ENCODE results near the gene CDKAL1. TPM values are rescaled to one million over a fixed set of nuclear protein-coding genes. Genes with fewer than 3 reads are reported as not detected.
"Not testable (repeated sequence)": the region's sequence is repeated elsewhere in the genome, so short reads cannot be mapped to it uniquely, and the experiment has no call there.

Gene CDKAL1
- total RNA-seq, 1 donor from 2014 or later, result 11.6 TPM

DNA sequence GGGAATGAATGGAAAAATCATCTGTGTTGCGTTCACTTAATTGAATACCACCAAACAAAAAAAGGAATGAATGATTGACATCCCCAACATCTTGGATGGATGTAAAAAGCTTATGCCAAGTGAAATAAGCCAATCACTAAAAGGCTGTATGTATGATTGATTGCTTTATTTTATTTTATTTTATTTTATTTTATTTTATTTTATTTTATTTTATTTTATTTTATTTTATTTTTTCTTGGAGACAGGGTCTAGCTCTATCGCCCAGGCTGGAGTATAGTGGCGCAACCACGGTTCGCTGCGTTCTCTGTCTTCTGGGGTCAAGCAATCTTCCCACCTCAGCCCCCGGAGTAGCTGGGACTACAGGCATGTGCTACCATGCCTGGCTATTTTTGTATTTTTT, 263.3 kb downstream of the CDKAL1 start:
- intact Hi-C loops (cut with DNase I), result no loop called here
- DNase-seq (ENCODE audit: missing footprints) (no peak), ATAC-seq (no peak)

DNA sequence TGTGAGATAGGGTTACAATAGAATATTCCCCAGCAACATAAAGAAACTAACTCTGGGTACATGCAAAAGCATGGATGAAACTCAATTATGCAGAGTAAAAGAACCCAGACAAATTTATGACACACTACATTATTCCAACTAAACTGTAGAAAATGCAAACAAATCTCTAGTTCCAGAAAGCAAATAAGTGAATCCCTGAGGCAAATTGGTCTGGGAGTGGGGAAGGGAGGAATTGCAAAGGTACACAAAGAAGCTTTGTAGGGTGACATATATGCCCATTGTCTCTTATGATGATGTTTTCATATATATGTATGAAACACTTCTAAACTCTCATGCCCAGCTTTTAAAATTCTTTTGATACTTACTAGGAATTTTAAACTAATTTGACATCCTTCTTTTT, 266.0 kb downstream of the CDKAL1 start:
- ATAC-seq (no peak), DNase-seq (ENCODE audit: missing footprints) (no peak)
- intact Hi-C loops (cut with DNase I), result no loop called here

DNA sequence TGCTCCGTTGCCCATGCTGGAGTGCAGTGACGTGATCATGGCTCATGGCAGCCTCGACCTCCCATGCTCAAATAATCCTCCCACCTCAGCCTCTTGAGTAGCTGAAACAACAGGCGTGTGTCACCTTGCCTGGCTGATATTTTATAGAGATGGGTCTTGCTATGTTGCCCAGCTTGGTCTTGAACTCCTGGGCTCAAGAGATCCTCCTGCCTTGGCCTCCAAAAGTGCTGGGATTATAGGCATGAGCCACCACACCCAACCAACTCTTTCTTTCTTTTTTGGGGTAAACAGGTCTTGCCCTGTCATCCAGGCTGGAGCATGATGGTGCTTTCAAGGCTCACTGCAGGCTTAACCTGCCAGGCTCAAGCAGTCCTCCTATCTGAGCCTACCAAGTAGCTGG, 266.4 kb downstream of the CDKAL1 start:
- intact Hi-C loops (cut with DNase I), result no loop called here
- DNase-seq (ENCODE audit: missing footprints) (no peak), ATAC-seq (no peak)

DNA sequence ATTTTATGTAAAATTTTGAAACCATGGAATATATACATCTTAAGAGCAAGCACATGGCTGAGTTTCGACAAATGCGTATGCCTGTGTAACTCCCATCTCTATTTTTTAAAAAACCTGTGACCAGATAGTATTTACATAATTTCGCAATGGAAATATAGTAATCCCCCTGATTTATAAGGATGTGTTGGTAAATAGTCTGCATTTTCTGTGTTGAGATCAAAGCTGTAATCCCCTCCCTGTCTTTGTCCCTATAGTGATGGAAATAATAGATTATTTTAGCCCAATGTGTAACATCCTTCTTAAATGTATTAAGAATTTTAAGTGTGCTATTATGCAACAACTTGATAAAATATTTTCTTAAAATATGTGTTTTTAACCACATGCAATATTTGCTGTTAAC, 267.3 kb downstream of the CDKAL1 start:
- intact Hi-C loops (cut with DNase I), result no loop called here
- ATAC-seq (no peak), DNase-seq (ENCODE audit: missing footprints) (no peak)

DNA sequence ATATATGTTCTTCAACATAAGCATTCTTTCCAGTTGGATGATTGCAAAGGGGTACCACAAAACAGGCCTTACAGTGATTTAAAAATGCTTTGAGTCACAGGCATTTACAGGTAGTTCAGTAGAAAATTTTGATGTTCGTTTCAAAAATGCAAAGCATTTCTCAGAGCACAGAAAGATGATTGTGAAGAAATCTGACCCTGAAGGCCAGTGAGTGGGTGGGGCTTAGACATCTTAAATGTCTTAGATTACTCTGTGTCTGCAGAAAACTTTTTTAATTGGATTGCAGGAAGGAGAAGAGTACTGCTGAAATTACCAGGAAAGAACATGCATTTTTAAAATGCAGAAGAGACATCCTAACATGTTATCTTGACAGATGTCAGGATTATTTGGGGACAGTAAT, 268.3 kb downstream of the CDKAL1 start:
- ATAC-seq (no peak), DNase-seq (ENCODE audit: missing footprints) (no peak)
- intact Hi-C loops (cut with DNase I), result no loop called here

DNA sequence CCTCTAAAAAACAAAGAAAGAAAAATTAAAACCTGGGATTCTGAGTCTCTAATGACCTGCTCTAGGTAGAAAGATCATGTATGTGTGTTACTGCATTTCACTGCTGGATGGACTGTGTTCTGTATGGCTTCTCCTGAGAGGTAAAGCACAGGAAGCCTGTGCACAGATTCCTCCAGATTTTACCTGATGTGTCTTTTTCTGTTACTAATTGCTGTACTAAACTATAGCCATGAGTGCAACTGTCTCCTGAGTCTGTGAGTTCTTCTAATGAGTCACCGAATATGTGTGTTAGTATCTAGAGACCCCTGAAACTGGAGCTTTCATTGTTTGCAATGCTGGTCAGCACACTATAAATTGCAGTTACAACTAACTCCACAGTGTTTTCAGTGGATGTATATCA, 270.8 kb downstream of the CDKAL1 start:
- DNase-seq (ENCODE audit: missing footprints), result no peak
- ATAC-seq, result no peak
- intact Hi-C loops (cut with DNase I), result no loop called here

DNA sequence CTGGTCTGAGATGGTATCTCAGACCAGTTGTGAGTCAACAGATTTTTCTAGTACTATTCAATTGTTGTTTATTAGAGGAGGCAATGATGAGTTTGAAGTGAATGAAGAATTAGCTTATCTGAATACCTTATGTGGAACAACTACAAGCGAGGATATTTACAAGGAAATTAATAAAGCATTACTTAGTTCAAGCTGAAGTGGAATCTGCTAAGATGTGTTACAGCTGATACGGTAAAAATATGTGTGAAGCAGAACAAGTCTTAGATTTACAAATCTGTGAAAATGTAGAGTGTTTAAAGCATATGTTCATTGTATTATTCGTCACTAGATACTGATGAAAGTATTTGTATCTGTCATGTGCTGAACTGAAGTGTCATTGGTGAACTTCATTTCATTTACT, 272.4 kb downstream of the CDKAL1 start:
- intact Hi-C loops (cut with DNase I), result no loop called here
- ATAC-seq (no peak), DNase-seq (ENCODE audit: missing footprints) (no peak)

DNA sequence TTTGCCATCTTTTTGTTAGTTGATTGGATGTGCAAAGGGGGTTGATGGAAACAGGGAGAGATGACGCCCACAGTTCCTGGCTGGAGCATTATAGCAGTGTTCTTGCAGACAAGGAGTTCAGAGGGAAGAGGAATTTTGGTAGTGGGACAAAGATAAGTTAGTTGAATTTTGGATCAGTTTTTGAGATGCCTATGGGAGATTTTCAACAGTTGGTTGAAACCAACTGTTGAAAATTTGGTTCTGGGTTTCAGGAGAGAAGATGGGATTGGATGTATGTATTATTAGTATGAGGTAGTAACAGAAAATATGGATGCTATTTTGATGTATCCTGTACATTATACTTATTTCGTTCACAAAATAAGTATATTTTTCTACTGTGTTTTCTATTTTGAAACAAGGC, 274.2 kb downstream of the CDKAL1 start:
- no peak for DNase-seq (ENCODE audit: missing footprints)
- no peak for ATAC-seq
- intact Hi-C loops (cut with DNase I), result no loop called here

DNA sequence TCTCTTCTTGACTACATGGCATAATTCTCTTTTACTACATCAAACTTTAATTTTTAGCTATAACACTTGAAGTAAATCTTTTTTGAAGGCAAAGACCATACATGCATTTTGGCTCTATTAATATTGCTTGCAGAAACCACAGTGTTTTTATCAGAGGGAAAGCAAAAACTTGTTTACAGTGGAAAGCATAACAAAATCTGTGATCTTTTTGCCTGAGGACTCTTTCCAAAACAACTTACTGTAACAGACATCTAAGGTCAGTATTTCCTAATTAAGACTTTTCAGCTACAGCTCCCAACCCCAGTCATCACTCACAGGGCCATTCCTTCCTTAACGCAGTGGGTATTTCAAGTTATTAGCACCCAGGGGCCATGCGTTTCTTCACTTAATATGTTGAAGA, 274.7 kb downstream of the CDKAL1 start:
- ATAC-seq (peak; percentile 55), DNase-seq (ENCODE audit: missing footprints) (no peak)
- intact Hi-C loops (cut with DNase I), result no loop called here

DNA sequence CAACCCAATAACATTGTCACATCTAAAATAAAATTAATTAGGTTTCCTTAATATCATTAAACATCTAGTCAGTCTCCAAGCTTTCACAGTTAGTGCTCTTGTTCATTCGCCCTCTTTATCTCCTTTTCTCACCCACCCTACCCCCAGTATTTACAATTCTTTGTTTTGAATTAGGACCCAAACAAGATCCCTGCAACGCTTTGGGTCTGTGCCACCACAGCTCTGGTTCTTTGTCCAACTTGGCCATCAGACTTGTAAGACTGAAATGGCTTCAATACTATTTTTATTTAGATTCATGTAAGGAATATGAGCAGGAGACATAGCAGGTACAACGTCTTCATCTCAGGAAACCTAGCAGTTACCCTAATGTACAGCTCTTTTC, 276.5 kb downstream of the CDKAL1 start:
- ATAC-seq (no peak), DNase-seq (ENCODE audit: missing footprints) (no peak)
- intact Hi-C loops (cut with DNase I), result no loop called here

DNA sequence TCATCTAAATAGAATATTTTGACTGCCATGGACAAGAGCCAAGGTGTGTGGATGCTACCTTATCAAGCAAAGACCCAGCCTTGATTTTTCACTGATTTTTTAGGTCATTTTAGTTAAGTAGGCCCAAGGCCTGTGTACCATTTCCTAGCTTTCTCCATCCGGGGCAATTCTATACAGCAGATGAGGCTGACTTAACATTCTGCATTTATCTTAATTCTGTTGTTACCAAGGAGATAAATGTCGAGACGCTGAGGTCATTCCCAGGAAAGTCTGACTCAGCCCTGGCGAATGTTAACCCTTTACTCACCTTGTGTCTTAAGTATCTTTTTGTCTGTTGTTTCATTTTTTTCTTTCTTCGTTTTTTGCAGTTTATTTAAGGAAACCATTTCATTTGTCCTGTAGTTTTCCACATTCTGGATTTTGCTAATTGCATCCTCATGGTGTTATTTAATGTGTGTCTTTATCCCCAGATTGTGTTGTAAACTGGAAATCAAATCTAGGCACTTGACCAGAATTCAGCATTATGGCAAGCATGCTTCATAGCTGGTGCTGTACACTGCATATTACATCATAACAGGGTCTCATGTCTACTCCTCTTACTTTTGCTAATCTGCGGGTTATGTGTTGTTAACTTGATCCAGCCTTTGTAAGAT, 277.0 kb downstream of the CDKAL1 start:
- intact Hi-C loops (cut with DNase I), result no loop called here
- ATAC-seq (no peak), DNase-seq (ENCODE audit: missing footprints) (no peak)

DNA sequence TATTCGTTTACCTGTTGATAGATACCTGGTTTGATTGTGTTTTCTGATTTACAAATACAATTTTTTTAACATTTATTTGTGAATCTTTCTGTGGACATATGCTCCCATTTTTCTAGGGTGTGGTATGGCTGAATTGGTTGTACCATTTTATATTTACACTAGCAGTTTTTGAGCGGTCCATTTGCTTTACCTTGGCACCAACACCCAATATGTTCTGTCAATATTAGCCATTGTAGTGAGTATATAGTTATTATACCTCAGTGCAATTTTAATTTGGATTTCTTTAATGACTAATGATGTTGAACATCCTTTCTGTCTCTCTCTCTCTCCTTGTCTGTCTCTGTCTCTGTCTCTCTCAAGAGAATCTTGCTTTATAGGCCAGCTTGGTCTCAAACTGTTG, 278.5 kb downstream of the CDKAL1 start:
- intact Hi-C loops (cut with DNase I), result no loop called here
- ATAC-seq (no peak), DNase-seq (ENCODE audit: missing footprints) (no peak)

DNA sequence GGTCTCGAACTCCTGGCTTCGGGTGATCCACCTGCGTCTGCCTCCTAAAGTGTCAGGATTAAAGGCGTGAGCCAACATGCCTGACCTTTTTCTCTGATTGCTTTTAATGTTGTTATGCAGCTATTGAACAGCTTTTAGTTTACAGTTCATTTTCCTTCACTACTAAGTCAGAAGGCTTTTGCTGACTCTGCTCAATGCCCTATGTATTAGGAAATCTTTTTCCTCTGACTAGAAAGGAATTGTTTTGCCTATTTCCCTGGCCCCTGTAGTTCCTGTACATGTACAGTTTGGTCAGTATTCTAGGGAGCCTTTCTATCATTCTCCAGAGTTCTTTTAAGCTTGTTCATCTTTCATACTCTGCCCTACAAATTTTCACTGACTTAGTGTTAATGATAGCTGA, 280.2 kb downstream of the CDKAL1 start:
- intact Hi-C loops (cut with DNase I), result no loop called here
- DNase-seq (ENCODE audit: missing footprints) (no peak), ATAC-seq (no peak)

DNA sequence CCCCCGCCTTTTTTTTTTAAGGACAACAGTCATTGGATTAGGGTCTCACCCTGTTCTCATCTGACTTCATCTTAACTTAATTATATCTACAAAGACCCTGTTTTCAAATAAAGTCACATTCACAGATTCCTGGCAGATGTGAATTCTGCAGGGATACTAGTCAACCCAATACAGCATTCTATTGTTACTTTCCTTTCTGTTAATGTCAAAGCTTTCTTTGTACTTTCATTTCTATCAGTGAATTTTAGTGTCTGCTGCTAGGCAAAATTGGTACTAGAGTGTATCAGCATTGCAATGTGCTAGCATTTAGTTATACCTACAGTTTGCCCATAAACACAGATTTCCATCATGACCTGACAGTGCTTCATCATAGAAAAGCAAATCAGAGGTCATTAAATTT, 281.9 kb downstream of the CDKAL1 start:
- DNase-seq (ENCODE audit: missing footprints), result no peak
- no peak for ATAC-seq
- intact Hi-C loops (cut with DNase I), result no loop called here

DNA sequence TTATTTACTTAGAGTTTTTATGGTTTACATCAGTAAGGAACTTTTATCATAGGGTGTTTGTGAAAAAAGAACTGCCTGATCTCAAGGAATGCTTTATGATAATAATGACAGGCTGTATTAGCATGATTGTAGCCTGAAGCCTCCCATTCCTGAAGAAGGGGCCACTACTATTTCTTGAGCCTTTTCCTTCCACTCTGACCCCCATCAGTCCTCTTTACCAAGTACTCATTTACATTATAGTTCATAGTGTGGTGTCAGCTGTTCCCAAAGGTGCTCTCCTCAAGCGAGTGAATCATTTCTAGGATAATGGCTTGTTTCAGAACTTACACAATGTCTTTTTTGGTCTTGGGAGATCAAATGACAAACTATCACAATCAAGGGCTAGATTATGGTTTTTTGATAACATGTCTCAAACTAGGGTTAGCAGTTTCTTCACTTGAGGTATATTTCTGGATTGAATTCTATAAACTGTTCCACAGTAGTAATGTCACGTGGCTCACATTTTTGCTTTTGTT, 283.6 kb downstream of the CDKAL1 start:
- no peak for ATAC-seq
- DNase-seq (ENCODE audit: missing footprints), result no peak
- intact Hi-C loops (cut with DNase I), result no loop called here

DNA sequence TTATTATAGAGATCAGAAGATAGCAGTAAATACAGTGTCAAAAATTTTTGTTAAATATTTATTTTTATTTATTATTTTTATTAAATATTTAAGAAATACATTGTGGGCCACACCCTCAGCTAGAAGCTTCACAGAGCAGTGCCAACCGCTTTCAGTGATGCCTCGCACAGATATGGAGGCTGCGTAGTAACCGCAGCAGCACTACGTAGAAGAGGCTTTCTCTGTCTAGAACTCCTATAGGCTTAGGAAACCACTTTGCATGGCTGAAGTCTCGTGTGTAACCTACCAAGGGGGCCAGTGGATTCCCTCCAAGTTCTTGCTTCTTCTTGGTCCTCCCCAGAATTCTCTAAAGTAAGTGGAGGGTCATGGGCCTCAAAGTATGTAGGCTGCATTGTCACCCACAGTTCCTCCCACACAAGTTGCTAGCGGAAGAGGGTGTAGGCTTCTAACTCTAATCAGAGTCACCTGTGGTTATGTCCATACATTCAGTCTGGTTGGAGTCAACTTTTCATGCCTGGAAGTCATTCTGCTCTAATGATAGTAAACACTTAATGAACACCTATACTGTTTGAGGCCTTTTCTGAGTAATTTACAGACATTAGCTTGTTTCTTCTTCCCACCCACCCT, 285.6 kb downstream of the CDKAL1 start:
- ATAC-seq (no peak), DNase-seq (ENCODE audit: missing footprints) (no peak)
- intact Hi-C loops (cut with DNase I), result no loop called here

DNA sequence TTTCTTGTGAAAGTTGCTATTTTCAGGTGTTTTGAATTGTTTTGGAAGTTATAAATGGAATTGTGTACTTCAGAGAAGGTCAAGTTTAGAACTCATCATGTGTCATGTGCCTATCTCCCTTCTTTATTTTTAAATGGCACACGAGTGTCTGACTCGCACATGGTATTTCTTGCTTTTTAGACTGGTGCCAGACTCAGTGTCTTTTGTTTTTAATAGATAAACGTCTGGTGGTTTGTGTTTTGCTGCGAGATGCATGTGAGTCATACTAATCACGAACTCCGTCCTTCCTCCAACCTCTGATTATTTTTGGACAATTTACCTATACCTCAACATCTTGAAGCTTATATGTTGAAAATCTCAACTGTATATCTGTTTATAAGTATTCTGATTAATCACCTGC, 292.1 kb downstream of the CDKAL1 start:
- intact Hi-C loops (cut with DNase I), result no loop called here
- no peak for ATAC-seq
- DNase-seq (ENCODE audit: missing footprints), result no peak

DNA sequence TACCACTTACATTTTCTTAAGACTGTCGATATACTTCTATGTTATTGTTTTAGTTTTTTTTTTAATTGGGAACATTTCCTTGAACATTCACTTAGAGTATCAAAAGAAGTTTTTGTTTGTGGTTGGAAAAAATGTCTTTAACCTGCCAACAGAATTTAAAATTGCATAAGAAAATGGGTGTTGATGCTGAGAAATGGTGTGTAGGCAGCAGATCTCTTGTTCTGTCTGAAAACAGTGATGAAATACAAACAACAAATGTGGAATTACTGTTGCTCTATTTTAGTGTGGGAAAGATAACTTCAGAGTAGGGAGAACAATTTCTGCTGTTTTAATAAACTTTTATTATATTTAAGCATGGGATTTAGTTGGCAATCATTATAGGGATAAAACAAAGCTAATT, 293.5 kb downstream of the CDKAL1 start:
- DNase-seq (ENCODE audit: missing footprints) (no peak), ATAC-seq (peak; percentile 84)
- intact Hi-C loops (cut with DNase I), result no loop called here

DNA sequence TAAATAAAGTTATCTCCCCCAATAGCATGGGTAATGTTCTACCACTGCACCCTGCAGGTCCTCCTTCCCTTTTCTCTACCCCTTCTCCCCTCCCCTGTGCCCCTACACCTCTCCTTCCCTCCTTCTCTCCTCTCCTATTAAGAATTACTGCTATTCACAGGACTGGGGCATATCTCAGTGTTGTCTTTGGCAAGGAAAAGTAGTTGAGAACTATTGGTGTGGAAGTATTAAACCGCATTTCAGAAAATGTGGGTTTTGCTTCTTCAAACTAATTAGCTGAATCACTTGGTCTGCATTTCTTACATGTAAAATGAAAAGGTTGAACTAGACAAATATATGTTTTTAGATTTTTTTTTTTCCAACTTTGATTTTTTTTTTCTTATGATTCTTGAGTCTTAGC, 296.3 kb downstream of the CDKAL1 start:
- no peak for DNase-seq (ENCODE audit: missing footprints)
- intact Hi-C loops (cut with DNase I), result no loop called here
- ATAC-seq, result no peak

DNA sequence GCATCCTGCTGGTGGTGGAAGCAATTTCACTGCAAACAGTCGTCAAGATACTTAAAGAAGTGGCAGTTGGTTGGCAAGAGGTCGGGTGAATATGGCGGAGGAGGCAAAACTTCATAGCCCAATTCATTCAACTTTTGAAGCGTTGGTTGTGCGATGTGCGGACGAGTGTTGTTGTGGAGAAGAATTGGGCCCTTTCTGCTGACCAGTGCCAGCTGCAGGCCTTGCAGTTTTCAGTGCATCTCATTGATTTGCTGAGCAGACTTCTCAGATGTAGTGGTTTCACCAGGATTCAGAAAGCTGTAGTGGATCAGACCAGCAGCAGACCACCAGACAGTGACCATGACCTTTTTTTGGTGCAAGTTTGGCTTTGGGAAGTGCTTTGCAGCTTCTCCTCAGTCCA, 297.0 kb downstream of the CDKAL1 start:
- ATAC-seq; intact Hi-C loops (cut with DNase I); DNase-seq (ENCODE audit: missing footprints): not testable (repeated sequence)

Data from Right ventricle myocardium inferior (tissue), 1 donor.